Lower lobe of right lung (tissue), 2 donors: ENCODE results near the gene NOTCH2NLA. TPM values are rescaled to one million over a fixed set of nuclear protein-coding genes. Genes with fewer than 3 reads are reported as not detected.
"Not testable (repeated sequence)": the region's sequence is repeated elsewhere in the genome, so short reads cannot be mapped to it uniquely, and the experiment has no call there.

Source experiments
- ATAC-seq, 2 donors: fragments of 200-7000 bp; cut with Tn5 transposase; one replicate each; pipeline ENCODE4 v1.9.1; 2020 to 2022; ENCODE audit warnings: mild to moderate bottlenecking in 2 of 2, moderate library complexity in 2 of 2
- DNase-seq: peaks from one replicate; pipeline ENCODE4 v3.0.0-alpha.2; 2020
- H3K27ac ChIP-seq: fragments of 200-600 bp; one replicate; pipeline ENCODE4 v1.8.0; 2022
- H3K27me3 ChIP-seq: fragments of 200-600 bp; one replicate; pipeline ENCODE4 v1.8.0; 2022; ENCODE audit warnings: low read depth
- H3K36me3 ChIP-seq: fragments of 200-600 bp; one replicate; pipeline ENCODE4 v1.8.0; 2022; ENCODE audit warnings: mild to moderate bottlenecking
- H3K4me1 ChIP-seq: fragments of 200-600 bp; one replicate; pipeline ENCODE4 v1.8.0; 2022
- H3K4me3 ChIP-seq: fragments of 200-600 bp; one replicate; pipeline ENCODE4 v1.8.0; 2022; ENCODE audit warnings: mild to moderate bottlenecking
- H3K9me3 ChIP-seq: fragments of 200-600 bp; one replicate; pipeline ENCODE4 v1.8.0; 2022
- intact Hi-C: fragments of 100-400 bp; cut with DNase I; formaldehyde crosslinking; loops from one replicate; pipeline ENCODE4 v1.11.0; 2022
- total RNA-seq: library from RNA; stranded (reverse); fragmentation: NEBNext Ultra II Directional; extraction: Animal tissue kit (Norgen Biotek cat#: 25700); gene quantifications from one replicate; pipeline ENCODE4 v1.2.1, GENCODE V29; 2021
- TF ChIP-seq, protein P1 (sequence below): fragments of 200-600 bp; IDR thresholded peaks from one replicate; pipeline ENCODE4 v1.8.0; 2022; ENCODE audit warnings: antibody characterized with exemption, mild to moderate bottlenecking
- donor health status: DM: no; HTN: yes; CAD: no; lungs with severe emphysema.

The NOTCH2NLA gene
- total RNA-seq, 1 donor from 2014 or later = 38.2 TPM

DNA sequence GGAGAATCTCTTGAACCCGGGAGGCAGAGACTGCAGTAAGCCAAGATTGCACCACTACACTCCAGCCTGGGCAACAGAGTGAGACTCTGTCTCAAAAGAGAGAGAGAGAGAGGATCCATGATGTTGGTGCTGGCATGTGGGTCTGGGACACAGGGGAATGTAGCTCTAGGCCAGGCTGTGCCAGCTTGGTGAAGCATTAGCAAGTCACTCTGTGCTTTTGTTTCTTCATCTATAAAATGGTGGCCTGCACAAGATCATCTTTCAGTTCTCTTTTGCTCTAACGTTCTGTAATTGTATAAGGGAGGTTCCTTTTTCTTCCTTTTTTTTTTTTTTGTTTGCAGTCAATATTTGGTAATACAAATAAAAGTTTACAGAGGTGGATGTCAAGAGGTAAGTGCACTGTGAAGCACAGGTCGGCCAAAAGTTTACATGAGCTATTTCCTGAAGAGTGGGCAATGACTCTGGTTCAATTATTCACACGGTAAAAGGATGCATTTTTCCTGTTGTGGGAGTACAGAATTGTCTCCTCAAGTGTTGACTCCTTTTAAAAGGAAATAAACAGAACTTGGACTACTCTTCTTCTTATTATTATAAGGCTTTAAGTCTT lies 24.5 kb upstream of the NOTCH2NLA start:
- H3K36me3 ChIP-seq, H3K27ac ChIP-seq, intact Hi-C loops, H3K4me3 ChIP-seq, DNase-seq, H3K4me1 ChIP-seq, H3K27me3 ChIP-seq, H3K9me3 ChIP-seq: not testable (repeated sequence)
- peak in 1 of 2 donors; percentile 47 for ATAC-seq

DNA sequence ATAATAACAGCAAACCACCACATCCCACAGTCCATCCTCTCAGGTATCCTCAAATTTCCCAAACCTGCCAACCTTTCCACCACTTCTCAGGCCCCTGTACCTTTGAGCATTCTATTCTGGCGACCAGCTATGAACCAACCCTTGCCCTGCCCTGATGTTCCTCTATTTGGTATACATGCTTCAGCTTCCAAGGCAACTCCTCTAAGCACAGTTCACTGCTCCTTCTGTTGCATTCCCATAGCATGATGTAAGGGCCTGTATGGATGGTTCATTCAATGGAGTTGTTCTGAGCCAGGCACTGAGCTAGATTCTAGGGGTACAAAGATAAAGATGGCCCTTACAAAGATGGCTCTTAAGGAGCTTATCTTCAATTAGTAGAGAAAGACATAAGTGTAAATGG lies 22.7 kb upstream of the NOTCH2NLA start:
- H3K9me3 ChIP-seq, H3K36me3 ChIP-seq, intact Hi-C loops, H3K27ac ChIP-seq, H3K27me3 ChIP-seq, H3K4me3 ChIP-seq, H3K4me1 ChIP-seq, DNase-seq: not testable (repeated sequence)
- peak in 1 of 2 donors; percentile 40 for ATAC-seq

GRCh38 chr1:146248643-146249042 lies 19.8 kb upstream of the NOTCH2NLA start:
- H3K27ac ChIP-seq, H3K36me3 ChIP-seq, H3K4me3 ChIP-seq, ATAC-seq, H3K9me3 ChIP-seq, H3K4me1 ChIP-seq, H3K27me3 ChIP-seq, DNase-seq, intact Hi-C loops: not testable (repeated sequence)

- H3K9me3 ChIP-seq = not testable (repeated sequence)
Observed at GRCh38 chr1:146236626-146237025, 7.8 kb upstream of the NOTCH2NLA start.

DNA sequence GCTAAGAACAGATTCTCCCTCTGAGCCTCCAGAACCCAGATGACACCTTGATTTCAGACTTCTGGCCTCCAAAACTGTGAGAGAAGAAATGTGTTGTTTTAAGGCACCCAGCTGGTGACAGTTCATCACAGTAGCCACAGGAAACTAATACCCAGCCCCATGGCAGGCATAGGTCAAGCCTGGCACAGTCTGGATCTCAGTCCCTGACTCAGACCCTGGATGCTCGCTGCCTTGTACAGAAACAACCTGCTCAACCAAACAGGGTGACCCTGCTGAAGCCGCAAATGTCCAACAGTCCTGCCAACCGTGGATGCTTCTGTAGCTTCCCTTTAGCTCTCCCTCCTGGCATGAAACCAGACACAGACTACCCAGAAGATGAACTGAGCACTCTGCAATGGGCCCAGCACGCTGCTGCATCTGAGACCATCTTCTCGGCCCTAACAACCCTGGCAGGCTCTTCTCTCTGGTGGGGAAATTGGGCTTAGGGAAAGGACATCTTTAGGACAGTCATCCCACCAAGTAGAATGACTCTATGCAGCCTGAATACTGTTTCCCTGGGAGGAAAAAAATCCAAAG lies 7.3 kb upstream of the NOTCH2NLA start:
- H3K4me1 ChIP-seq, H3K9me3 ChIP-seq, H3K27me3 ChIP-seq, H3K36me3 ChIP-seq, DNase-seq, intact Hi-C loops, H3K4me3 ChIP-seq, H3K27ac ChIP-seq: not testable (repeated sequence)
- peak in 1 of 2 donors; percentile 27 for ATAC-seq

More at GRCh38 chr1:146236626-146237025, 7.8 kb upstream of the NOTCH2NLA start:
- H3K36me3 ChIP-seq, intact Hi-C loops, H3K4me3 ChIP-seq, H3K27ac ChIP-seq, ATAC-seq, H3K27me3 ChIP-seq, DNase-seq, H3K4me1 ChIP-seq: not testable (repeated sequence)

DNA sequence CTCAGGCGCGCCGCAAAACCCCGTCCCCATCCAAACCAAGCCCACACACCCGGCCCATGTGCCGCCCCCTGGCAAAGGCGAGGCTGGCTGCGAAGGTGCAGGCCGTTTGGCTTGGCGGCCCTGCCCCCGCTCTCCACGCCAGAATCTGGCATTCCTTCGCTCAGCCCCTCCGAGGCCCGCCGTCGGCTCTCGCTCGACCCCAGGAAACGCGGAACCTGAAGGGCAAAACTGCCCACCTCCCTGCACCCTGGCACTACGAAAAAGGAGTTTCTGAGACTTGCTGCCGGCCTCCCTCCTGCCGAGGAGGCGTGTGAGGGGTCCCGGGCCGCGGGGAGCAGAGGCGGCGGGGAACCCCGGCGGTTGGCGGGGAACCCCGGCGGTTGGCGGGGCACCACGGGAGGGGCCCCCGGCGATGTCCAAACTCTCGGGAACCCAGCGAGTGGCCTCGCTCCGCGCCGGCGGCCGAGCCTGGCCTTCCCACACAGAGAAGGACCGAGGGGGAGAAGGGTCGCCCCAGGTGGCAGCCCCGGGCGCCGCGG lies 608 bp downstream of the NOTCH2NLA start:
- H3K27me3 ChIP-seq, intact Hi-C loops, H3K27ac ChIP-seq, ATAC-seq, H3K9me3 ChIP-seq, H3K36me3 ChIP-seq, H3K4me1 ChIP-seq: not testable (repeated sequence)
- DNase-seq = peak; percentile 15
- H3K4me3 ChIP-seq = peak overlapping the region; percentile 48

- DNase-seq = peak; percentile 19
- H3K27ac ChIP-seq, intact Hi-C loops: not testable (repeated sequence)
Observed at GRCh38 chr1:146174531-146174930, 54.3 kb downstream of the NOTCH2NLA start.

GRCh38 chr1:146167740-146168139 lies 61.1 kb downstream of the NOTCH2NLA start:
- H3K27me3 ChIP-seq, H3K9me3 ChIP-seq, ATAC-seq, H3K36me3 ChIP-seq, DNase-seq, intact Hi-C loops, H3K4me1 ChIP-seq, H3K4me3 ChIP-seq, H3K27ac ChIP-seq: not testable (repeated sequence)

More at GRCh38 chr1:146174531-146174930, 54.3 kb downstream of the NOTCH2NLA start:
- not testable (repeated sequence) for H3K4me3 ChIP-seq, H3K36me3 ChIP-seq, ATAC-seq, H3K9me3 ChIP-seq, H3K27me3 ChIP-seq, H3K4me1 ChIP-seq

- DNase-seq, intact Hi-C loops, H3K4me1 ChIP-seq, H3K27me3 ChIP-seq, H3K27ac ChIP-seq, H3K9me3 ChIP-seq, ATAC-seq, H3K36me3 ChIP-seq, H3K4me3 ChIP-seq: not testable (repeated sequence)
Observed at GRCh38 chr1:146167273-146167672, 61.5 kb downstream of the NOTCH2NLA start.

DNA sequence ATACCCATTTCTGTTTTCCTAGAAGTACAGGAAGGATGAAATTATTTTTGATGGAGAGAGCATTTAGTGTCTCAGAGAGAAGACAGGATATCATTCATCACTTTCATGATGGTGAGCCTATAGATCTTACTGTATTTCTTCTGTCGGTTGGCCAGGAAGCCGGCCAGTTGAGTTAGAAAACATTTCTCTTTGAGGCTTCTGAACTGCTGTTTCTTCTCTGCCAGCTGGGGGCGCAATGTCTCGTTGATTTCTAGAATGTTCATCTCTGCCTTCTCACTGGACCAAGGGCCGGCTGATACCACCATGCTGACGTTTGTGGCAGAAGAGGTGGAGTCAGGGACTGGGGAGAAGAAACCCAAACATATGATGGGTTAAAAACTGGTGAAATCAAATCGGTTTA lies 84.4 kb downstream of the NOTCH2NLA start, which contains the start of gene NBPF10:
Gene NBPF10, minus strand, starts transcription at position 340 of the 400 bp plus-strand sequence. Its CDS starts 35 bp downstream, at position 305.
- intact Hi-C loops, H3K9me3 ChIP-seq, DNase-seq, H3K27ac ChIP-seq, ATAC-seq, H3K4me1 ChIP-seq, H3K4me3 ChIP-seq, H3K27me3 ChIP-seq, H3K36me3 ChIP-seq: not testable (repeated sequence)
- TF ChIP-seq, protein P1, sequence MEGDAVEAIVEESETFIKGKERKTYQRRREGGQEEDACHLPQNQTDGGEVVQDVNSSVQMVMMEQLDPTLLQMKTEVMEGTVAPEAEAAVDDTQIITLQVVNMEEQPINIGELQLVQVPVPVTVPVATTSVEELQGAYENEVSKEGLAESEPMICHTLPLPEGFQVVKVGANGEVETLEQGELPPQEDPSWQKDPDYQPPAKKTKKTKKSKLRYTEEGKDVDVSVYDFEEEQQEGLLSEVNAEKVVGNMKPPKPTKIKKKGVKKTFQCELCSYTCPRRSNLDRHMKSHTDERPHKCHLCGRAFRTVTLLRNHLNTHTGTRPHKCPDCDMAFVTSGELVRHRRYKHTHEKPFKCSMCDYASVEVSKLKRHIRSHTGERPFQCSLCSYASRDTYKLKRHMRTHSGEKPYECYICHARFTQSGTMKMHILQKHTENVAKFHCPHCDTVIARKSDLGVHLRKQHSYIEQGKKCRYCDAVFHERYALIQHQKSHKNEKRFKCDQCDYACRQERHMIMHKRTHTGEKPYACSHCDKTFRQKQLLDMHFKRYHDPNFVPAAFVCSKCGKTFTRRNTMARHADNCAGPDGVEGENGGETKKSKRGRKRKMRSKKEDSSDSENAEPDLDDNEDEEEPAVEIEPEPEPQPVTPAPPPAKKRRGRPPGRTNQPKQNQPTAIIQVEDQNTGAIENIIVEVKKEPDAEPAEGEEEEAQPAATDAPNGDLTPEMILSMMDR = peak; percentile 16
